Osteoblast (primary cell): Measurements from ENCODE around the gene SMIM7. TPM values are rescaled to one million over a fixed set of nuclear protein-coding genes. Genes with fewer than 3 reads are reported as not detected.

ENCODE experiments used
- DNase-seq: peaks from one replicate; pipeline ENCODE4 v3.0.0; 2011; ENCODE audit warnings: low spot score, mixed read lengths; ENCODE audit not compliant: insufficient read length; ENCODE audit errors: missing footprints
- H2AFZ ChIP-seq: 2 replicates; pipeline ENCODE4 v1.6.0; 2011; ENCODE audit warnings: mild to moderate bottlenecking, low read length
- H3K27ac ChIP-seq: 2 replicates; pipeline ENCODE4 v1.5.1; 2011; ENCODE audit warnings: mild to moderate bottlenecking, low read depth, low read length, moderate library complexity
- H3K27me3 ChIP-seq: 2 replicates; pipeline ENCODE4 v1.6.0; 2012; ENCODE audit warnings: mild to moderate bottlenecking, control low read depth, inconsistent platforms, low read length, moderate library complexity; ENCODE audit not compliant: insufficient read depth
- H3K36me3 ChIP-seq: 2 replicates; pipeline ENCODE4 v1.5.1; 2011; ENCODE audit warnings: mild to moderate bottlenecking, low read length, control low read depth, moderate library complexity; ENCODE audit not compliant: insufficient read depth
- H3K4me1 ChIP-seq: 2 replicates; pipeline ENCODE4 v1.5.1; 2011; ENCODE audit warnings: mild to moderate bottlenecking, low read length, control low read depth, moderate library complexity; ENCODE audit not compliant: insufficient read depth
- H3K4me2 ChIP-seq: 2 replicates; pipeline ENCODE4 v1.6.0; 2011; ENCODE audit warnings: mild to moderate bottlenecking, low read length; ENCODE audit not compliant: insufficient read depth
- H3K4me3 ChIP-seq: fragments of 200-600 bp; sonication (generic); 3 replicates; pipeline ENCODE4 v1.5.1; 2012; ENCODE audit warnings: mild to moderate bottlenecking, low read length, inconsistent platforms; ENCODE audit not compliant: insufficient read depth
- H3K79me2 ChIP-seq: 2 replicates; pipeline ENCODE4 v1.6.0; 2012; ENCODE audit warnings: mild to moderate bottlenecking, low read length, control low read depth, inconsistent platforms; ENCODE audit not compliant: insufficient read depth
- H3K9me3 ChIP-seq: 2 replicates; pipeline ENCODE4 v1.5.1; 2011; ENCODE audit warnings: low read depth, low read length, control low read depth
- H4K20me1 ChIP-seq: 2 replicates; pipeline ENCODE4 v1.6.0; 2012; ENCODE audit warnings: mild to moderate bottlenecking, low read length, control low read depth; ENCODE audit not compliant: insufficient read depth
- CTCF ChIP-seq: IDR thresholded peaks from 2 replicates; pipeline ENCODE4 v1.5.1; 2011; ENCODE audit warnings: mild to moderate bottlenecking, low read depth, low read length, moderate library complexity; ENCODE audit errors: extremely low read depth
- total RNA-seq: library from RNA; depleted of rRNA; stranded (reverse); fragments of >200 nt; gene quantifications from 2 replicates; pipeline ENCODE4 v1.2.3, GENCODE V29; 2012

SMIM7 gene
- total RNA-seq, 1 donor, result 60.1 TPM

DNA sequence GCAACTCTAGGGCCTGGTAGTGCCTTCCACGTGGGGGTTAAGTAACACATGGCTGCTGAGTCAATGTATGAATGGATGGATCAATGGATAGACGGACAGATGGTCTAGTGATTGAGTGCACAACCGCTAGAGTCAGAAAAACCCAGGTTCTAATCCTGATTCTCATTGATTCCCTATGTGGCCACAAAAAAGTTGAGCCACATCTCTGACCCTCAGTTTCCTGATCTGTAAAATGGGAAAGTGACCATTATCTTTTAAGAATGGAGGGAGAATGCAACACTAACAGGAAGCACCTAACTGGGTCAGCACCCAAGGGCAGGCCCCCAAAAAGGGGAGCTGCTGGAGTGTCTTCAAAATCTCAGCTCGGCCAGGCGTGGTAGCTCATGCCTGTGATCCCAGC is 2.6 kb downstream of the SMIM7 start:
- Histone ChIP-seq H3K4me1 (peaks cover 22% of the 10 kb centered on the region), H3K4me2 (no peak overlapping the region), H3K9me3 (no peaks in the 10 kb centered on the region), H3K4me3 (no peak overlapping the region), H4K20me1 (peaks cover 41% of the 10 kb centered on the region), H3K27ac (no peak overlapping the region), H3K27me3 (no peaks in the 10 kb centered on the region), H3K79me2 (peaks cover 50% of the 10 kb centered on the region), H2AFZ (no peak overlapping the region), H3K36me3 (peaks cover 57% of the 10 kb centered on the region)
- DNase-seq, result no peak
- TF ChIP-seq CTCF, result no peak

- Histone ChIP-seq H3K4me3 (no peak overlapping the region), H3K4me1 (peaks cover 15% of the 10 kb centered on the region), H3K36me3 (peaks cover 64% of the 10 kb centered on the region), H3K4me2 (no peak overlapping the region), H3K9me3 (no peaks in the 10 kb centered on the region), H3K27me3 (no peaks in the 10 kb centered on the region), H3K79me2 (peaks cover 50% of the 10 kb centered on the region), H2AFZ (no peak overlapping the region), H4K20me1 (peaks cover 41% of the 10 kb centered on the region), H3K27ac (no peak overlapping the region)
- no peak for DNase-seq
- TF ChIP-seq CTCF, result no peak
Measured at GRCh38 chr19:16655727-16656126, 4.2 kb downstream of the SMIM7 start.

DNA sequence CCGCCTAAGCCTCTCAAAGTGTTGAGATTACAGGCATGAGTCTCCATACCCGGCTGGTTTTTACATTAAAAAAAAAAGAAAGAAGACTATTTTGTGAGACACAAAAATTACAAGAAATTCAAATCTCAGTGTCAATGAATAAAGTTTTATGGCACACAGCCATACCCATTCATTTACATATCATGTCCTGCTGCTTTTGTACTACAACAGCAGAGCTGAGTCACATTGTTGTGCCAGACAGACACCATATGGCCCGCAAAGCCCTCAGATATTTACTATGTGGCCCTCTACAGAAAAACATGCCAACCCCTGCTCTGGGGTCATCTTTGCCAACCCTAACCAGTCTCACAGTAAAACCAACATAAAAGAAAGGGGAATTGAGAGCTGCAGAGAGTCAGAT is 5.3 kb downstream of the SMIM7 start:
- no peak overlapping the region for H3K4me3 ChIP-seq
- DNase-seq, result no peak
- H4K20me1 ChIP-seq, result peaks cover 41% of the 10 kb centered on the region
- no peak for TF ChIP-seq CTCF
- H3K4me1 ChIP-seq, result peaks cover 11% of the 10 kb centered on the region
- H3K36me3 ChIP-seq, result peaks cover 64% of the 10 kb centered on the region
- no peaks in the 10 kb centered on the region for H3K9me3 ChIP-seq
- peaks cover 50% of the 10 kb centered on the region for H3K79me2 ChIP-seq
- H3K27me3 ChIP-seq, result no peaks in the 10 kb centered on the region
- no peak overlapping the region for H3K27ac ChIP-seq
- H3K4me2 ChIP-seq, result no peak overlapping the region
- no peak overlapping the region for H2AFZ ChIP-seq

DNA sequence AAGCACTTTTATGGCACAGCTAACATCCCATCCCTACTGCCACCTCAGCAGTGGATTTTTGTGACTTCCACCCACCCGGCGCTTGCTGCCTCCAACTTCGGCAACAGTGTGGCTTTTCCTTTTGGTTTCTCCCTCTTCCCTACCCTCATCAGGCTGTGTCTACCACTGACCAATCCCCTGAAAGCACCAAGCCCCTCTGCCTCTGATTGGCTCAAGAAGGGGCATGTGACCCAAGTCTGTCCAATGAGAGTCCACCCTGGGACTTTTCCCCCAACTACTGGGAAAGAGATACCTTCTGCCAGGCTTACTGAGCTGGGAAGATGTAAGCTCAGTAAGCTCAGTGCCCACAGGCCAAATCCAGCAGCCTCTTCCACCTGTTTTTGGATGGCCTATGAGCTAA is 5.8 kb downstream of the SMIM7 start:
- H3K27me3 ChIP-seq, result no peaks in the 10 kb centered on the region
- peaks cover 45% of the 10 kb centered on the region for H3K79me2 ChIP-seq
- H3K27ac ChIP-seq, result no peak overlapping the region
- no peak for TF ChIP-seq CTCF
- no peaks in the 10 kb centered on the region for H3K9me3 ChIP-seq
- peak; percentile 84 for DNase-seq
- peaks cover 37% of the 10 kb centered on the region for H4K20me1 ChIP-seq
- H3K4me3 ChIP-seq, result no peak overlapping the region
- H3K36me3 ChIP-seq, result peaks cover 64% of the 10 kb centered on the region
- H3K4me1 ChIP-seq, result peaks cover 9% of the 10 kb centered on the region
- H2AFZ ChIP-seq, result no peak overlapping the region
- H3K4me2 ChIP-seq, result no peak overlapping the region
